NT2/D1 (cell line): ENCODE results near the gene PSMB11.

Source experiments
- YY1 ChIP-seq: IDR thresholded peaks from 2 replicates; pipeline ENCODE4 v1.6.1; 2011; ENCODE audit not compliant: insufficient read length, insufficient read depth
- ZNF274 ChIP-seq: IDR thresholded peaks from 2 replicates; pipeline ENCODE4 v1.6.1; 2011; ENCODE audit warnings: mild to moderate bottlenecking, low read depth, low read length

- TF ChIP-seq YY1 (no peak), ZNF274 (no peak)
Observed at GRCh38 chr14:23086565-23086964, 44.6 kb downstream of the PSMB11 start.
